HG02588 (cell line): Measurements from ENCODE around the gene HYI.
"Not testable (repeated sequence)": the region's sequence is repeated elsewhere in the genome, so short reads cannot be mapped to it uniquely, and the experiment has no call there.

ENCODE experiments used
- ATAC-seq: cut with Tn5 transposase; IDR thresholded peaks from one replicate; pipeline ENCODE4 v1.9.1; 2021; ENCODE audit warnings: mild to moderate bottlenecking, moderate library complexity; ENCODE audit not compliant: unreplicated experiment

Gene HYI, protein sequence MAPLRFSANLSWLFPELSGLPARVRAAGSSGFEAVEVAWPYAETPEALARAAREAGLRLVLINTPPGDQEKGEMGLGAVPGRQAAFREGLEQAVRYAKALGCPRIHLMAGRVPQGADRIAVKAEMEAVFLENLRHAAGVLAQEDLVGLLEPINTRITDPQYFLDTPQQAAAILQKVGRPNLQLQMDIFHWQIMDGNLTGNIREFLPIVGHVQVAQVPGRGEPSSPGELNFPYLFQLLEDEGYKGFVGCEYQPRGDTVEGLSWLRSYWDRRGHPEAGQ

DNA sequence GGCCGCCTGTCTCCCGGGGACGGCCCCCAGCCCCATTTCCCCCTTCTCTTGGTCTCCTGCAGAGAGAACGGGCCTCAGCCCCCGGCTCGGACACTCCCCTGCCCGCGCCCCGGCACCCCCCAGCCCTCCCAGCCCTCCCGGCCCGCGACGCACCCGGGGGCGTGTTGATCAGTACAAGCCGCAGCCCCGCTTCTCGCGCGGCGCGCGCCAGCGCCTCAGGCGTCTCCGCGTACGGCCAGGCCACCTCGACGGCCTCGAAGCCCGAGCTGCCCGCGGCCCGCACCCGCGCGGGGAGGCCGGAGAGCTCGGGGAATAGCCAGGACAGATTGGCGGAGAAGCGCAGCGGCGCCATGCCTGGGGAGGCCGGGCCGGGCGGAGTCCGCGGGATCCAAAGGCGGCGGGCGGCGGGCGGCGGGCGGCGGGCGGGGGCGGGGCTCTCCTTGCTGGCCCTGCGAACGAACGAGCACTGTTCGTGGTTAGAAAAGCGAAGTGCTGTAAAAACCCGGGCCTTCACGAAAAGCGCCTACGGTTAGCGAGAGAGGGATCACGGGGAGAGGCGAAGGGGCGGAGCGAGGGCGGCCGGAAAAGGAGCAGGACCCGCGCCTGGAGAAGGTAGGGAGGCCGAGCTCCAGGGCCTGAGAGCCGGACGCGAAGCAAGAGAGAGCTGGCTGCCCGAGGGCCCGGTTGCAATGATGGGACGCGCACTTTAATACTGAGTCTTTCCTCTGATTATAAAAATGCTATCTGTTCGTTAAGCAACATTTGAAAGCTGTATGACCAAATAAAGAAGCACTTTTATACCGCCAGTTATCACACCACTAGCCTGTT, at the start of gene HYI:
HYI (minus strand) TSS at position 490 of the 828 bp plus-strand sequence; CDS start at position 352, 138 bp downstream.
- ATAC-seq: no peak

DNA sequence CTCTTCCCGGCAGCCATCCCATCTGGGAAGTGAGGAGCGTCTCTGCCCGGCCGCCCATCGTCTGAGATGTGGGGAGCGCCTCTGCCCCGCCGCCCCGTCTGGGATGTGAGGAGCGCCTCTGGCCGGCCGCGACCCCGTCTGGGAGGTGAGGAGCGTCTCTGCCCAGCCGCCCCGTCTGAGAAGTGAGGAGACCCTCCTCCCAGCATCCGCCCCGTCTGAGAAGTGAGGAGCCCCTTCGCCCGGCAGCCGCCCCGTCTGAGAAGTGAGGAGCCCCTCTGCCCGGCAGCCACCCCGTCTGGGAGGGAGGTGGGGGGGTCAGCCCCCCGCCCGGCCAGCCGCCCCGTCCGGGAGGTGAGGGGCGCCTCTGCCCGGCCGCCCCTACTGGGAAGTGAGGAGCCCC, 48.1 kb upstream of the HYI start:
- not testable (repeated sequence) for ATAC-seq

DNA sequence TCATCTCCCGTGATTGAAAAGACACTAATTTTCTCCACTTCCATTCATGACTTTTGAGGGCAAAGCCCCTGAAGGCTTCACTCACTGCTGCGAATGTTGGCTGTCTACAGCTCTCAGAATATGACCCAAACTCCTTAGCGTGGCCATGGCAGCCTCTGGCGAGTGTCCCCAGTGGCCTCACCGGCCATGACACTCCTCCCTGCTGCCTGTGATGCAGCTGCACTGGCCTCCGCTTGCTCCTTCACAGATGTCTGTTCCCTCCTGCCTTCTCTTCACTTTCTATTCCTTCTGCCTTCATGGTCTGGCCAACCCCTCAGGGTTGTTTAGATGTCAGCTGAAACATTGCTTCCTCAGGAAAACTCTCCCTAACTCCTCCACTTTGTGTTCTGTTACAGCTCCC, 46.2 kb upstream of the HYI start:
- ATAC-seq: no peak

DNA sequence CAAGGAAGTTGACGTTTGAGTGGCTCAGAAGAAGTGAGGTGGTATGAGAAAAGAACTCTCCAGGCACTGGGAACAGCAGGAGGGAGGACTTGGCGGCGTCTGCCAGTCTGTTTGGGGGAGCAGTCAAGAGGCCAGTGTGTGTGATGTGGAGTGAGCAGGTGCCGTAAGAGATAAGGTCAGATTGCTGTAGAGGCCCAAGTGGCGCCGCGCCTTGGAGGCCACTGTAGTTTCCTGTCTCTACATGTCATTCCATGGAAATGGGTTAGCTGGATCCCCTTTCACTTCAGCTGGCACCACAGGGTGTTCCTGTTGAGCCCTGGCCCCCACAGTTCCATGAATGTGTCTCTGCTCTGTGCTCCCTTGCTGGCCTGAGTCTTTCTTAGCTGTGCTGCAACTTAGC, 41.5 kb upstream of the HYI start:
- no peak for ATAC-seq

DNA sequence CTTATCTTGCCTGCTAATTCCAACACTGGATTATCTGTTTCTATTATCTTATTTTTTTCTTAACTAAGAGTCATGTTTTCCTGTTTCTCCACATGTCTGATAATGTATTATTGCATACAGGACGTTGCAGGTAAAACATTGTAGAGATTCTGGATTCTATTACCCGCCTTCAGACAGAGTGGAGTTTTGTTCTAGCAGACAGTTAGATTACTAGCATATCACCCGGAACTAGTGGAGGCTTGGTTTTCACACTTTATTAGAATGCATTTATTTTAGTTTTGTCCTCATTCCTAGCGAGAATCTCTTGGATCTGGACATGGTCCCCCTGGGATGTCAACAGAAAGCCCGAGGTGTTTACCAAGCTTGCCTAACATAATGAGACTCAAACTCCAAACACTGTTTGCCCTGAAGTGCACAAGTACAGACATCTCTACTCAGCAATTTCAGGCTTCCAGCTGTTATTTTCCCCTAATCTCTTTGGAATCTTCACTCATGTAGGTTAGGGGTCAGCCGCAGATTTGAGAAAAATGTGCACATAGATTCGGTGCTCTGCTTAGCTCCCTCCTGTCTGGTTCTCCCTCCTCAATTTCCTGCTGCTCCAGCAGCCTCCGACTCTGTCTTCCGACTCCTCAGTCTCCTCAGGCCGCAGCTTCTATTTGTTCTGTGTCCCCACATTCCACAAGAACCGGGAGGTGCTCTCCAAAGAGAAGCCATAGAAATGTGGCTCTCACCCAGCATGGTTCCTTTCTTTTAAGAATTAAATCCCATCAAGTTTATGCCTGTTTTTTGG, 40.1 kb upstream of the HYI start:
- ATAC-seq: no peak

DNA sequence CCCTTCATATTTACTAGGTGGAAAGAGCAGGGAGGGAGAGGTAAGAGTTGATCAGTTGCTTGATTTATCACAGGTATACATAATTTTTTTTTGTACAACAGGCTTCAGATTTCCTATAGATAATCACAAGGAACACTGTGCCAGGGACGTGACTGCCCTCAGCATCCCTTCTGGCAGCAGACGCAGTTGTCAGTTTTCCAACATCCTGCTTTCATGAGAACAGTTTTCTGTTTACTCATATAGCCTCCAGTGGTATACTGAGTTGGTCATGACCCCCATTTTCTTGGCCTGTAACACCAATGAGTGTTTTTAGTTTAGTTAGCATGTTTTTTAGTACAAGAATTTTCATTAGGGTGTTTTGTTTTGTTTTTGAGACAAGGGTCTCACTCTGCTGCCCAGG, 39.1 kb upstream of the HYI start:
- ATAC-seq: no peak

DNA sequence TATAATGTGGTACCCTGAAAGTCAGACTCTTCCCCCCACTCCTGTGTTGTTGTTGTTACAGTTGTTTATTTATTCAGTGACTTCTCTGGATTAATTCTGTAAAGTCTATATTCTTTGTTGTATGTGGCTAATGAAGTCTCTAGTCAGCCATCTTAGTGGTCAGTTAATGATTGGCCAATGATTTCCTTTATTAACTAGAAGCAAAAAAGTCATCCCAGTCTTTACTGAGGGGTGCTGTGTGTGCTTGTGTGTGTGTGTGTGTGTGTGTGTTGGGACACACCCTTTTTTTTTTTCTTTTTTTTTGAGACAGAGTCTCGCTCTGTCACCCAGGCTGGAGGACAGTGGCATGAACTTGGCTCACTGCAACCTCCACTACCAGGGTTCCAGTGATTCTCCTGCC, 37.3 kb upstream of the HYI start:
- no peak for ATAC-seq

DNA sequence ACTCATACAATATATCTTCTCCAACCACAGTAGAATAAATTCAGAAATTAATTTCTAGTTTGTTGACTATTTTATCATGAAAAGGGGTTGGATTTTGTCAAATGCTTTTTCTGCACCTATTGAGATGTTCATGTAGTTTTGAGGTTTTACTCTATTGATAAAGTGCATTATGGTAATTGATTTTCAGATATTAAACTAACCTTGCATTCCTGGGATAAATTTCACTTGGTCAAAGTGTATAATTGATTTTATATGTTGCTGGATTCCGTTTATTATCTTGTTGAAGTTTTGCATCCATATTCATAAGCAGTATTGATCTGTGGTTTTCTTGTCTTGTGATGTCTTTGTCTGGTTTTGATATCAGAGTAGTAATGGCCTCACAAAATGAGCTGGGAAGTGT, 34.4 kb upstream of the HYI start:
- ATAC-seq: no peak

DNA sequence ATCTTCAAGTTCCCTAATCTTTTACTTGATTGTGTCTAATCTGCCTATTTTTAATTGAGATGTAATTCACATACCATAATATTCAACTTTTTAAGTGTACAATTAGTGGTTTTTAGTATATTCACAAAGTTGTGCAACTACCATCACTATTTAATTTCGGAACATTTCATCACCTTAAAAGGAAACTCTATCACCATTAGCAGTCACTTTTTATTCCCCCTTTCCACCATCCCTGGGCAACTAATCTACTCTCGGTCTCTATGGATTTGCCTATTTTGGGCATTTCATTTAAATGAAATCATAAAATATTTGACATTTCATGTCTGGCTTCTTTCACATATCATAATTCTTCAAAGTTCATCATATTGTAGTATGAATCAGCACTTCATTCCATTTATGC, 30.6 kb upstream of the HYI start:
- ATAC-seq: no peak

DNA sequence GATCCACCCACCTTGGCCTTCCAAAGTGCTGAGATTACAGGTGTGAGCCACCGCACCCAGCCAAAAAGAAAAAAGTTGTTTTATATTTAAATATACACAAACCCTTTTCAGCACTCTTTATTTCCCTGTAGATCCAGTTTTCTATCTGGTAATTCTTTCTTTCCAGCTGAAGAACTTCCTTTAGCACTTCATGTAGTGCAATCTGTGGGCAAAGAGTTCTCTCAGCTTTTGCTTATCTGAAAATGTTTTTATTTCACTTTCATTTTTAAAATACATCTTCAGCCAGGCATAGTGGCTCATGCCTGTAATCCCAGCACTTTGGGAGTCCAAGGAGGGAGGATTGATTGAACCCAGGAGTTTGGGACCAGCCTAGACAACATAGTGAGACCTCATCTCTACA, 28.5 kb upstream of the HYI start:
- no peak for ATAC-seq

DNA sequence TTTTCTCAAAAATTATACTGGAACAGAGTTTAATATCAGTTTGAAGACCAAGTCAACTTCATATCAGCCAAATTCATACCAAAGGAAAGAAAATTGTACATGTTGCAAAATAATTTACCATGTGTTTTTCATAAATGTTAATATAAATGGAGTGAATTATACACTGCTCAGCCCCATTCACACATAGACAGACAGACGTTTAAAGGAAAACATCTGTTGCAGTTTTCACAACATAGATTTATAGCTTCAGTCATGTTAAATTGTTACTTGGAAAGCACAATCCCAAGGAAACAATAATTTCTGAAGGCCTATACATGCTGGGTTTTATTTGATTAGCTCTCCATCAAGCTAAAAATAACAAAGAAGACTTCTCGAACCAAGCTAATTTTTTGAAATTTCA, 27.8 kb upstream of the HYI start:
- no peak for ATAC-seq

DNA sequence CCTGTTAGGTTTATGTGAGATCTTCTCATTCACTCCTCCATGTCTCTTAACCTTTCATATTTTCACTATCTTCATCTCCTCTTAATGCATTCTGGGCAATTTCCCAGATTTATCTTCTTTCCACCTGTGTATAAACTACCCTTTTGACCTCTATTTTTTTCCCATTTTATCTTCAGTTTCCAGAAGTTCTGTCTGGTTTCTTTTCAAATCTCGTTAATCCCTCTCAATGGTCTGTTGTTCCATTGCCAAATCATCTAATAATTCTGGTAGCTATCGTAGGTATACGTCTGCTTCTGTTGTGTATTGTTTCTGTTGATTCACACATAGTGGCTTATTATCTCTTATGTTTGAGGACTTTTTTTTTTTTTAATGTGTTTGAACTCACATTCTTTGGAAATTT, 25.7 kb upstream of the HYI start:
- no peak for ATAC-seq

DNA sequence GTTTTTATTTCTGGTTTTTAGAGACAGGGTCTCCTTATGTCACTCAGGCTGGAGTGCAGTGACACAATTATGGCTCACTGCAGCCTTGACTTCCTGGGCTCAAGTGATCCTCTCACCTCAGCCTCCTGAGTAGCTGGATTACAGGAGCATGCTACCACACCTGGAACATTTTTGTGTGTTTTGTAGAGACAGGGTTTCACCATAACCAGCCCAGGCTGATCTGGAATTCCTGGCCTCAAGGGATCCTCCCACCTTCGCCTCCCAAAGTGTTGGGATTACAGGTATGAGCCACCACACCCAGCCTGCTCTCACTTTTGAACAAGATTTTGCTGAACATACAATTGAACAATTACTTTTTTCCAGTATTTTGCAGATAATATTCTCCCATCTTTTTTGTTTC, 24.0 kb upstream of the HYI start:
- ATAC-seq: no peak

DNA sequence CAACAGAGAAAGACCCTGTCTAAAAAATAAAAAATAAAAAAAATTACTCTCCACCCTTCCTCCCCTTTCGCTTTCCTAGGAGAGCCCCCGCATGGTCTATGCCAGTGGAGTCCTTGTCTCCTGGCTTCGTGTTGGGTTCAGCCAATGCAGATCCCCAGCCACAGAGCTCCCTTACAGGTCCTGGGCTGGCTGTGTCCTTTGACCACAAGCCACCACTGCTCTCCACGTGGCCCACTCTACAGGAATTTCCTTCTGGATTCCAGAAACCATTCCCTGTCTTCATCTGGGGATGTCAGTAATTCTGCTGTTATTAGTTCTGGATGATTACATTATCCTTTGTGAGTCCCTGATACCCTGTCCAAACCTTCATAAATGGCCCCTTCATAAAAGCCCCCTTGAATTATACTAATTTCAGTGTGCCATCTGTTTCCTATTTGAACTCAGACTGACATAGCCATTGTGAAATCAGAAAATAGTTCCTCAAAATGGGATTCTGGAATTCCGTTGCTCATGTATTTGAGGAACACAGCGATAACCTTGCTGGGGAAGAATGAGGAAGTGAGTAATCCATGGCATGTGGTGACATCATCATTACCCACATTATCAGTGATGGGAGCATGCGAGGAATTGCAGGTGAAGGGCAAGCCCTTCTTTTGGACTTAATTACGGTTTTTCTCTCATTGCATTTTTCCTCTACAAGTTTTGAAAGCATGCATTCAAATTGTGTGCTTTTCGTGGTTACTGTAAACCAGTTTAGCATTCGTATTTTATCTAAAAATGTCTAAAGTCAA, 22.1 kb upstream of the HYI start:
- not testable (repeated sequence) for ATAC-seq

DNA sequence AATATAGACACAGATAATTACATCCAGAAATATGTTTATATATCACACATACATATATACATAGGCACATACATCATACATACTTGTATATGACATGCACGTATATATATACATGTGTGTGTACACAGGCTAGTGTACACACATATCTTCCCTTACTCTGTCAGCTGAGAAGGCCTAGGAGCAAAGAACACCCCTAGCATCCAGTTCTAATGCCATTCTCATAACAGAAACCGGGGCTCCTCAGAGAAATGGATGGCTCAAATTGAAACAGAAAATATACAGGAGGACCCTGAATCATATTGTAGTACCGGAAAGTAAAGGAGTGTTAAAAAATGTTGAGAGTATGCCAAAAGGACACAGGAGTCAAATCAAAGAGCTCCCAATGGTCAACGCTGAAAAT, 19.7 kb upstream of the HYI start:
- ATAC-seq: no peak

DNA sequence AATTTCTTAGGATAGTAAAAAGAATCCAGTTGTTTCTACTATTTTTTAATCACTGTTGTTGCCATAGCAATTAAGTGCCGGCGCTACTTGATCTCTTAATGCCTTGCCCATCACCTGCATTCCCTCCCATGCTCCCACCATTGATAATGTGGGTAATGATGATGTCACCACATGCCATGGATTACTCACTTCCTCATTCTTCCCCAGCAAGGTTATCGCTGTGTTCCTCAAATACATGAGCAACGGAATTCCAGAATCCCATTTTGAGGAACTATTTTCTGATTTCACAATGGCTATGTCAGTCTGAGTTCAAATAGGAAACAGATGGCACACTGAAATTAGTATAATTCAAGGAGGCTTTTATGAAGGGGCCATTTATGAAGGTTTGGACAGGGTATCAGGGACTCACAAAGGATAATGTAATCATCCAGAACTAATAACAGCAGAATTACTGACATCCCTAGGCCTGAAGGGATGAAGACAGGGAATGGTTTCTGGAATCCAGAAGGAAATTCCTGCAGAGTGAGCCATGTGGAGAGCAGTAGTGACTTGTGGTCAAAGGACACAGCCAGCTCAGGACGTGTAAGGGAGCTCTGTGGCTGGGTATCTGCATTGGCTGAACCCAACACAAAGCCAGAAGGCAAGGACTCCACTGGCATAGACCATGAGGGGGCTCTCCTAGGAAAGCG, 18.9 kb upstream of the HYI start:
- not testable (repeated sequence) for ATAC-seq

DNA sequence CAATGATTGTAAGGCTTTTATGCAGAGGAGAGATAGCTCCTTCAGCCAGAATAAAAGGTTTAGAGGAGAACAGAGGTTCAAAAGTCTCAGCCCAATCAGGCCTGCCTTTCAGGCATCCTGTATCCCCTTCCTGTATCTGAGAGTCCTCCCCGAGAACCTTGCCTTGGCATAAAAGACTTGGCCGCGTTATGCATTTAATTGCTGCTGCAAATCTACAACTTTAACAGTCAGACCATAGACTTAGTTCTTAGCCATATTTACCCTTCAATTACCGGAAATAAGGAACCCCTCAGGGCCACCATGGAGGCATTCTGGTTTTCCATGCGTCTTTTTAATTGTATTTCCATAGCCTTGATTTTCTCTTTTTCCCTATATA, 18.3 kb upstream of the HYI start:
- ATAC-seq: no peak

DNA sequence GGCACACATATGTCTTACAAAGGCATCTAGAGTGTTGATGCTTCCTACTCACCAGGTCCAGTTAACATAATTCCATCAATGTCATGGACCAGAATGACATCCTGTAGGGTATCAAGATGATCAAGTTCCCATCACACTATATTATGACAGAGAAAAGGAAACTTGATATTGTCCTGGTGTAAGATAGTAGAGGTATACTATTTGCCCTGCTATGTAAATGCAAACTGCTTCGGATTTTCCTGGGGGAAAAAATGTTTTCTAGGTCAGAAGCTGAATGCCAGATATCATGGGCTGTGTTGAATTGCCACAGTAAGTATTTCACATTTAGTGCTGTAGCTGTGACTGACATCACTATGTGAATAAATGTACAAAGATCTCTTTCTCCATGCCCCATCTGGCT, 16.2 kb upstream of the HYI start:
- no peak for ATAC-seq

DNA sequence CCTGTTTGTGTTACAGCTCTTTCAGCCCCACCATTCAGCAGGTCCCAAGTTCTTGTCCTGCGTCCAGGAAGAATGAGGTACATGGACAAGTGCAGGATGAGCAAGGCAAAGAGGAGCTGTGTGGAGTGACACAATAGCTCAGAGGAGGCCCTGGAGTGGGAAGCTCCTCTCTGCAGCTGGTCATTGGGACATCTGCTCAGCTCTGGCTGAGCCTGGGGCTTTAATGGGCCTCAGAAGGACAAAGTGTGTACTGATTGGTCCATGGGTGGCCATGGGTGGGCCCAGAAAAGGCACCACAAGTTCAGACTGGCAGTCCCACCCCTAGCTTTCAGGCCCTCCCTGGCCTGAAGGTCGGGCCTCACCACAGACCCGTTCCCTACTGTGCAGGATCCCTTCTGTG, 14.7 kb upstream of the HYI start:
- no peak for ATAC-seq

DNA sequence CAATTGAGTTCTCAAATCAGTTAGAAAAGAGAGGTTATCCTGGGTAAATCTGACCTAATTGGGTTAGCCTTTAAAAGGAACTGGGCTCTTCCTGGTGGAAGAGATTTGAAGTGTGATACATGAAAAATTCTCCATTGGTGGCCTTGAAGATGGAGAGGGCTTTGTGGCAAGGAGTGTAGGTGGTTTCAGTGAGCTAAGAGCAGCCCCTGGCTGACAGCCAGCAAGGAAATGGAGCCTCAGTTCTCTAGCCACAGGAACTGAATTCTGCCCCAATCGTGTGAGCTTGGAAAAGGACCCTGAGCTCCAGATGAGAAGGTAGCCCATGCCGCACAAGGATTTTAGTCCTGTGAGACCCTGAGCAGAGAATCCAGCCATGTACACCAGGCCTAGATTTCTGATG, 12.7 kb upstream of the HYI start:
- ATAC-seq: no peak
